Kidney epithelial cell (primary cell): Measurements from ENCODE around the gene SYNC. TPM values are rescaled to one million over a fixed set of nuclear protein-coding genes. Genes with fewer than 3 reads are reported as not detected.
"Not testable (repeated sequence)": the region's sequence is repeated elsewhere in the genome, so short reads cannot be mapped to it uniquely, and the experiment has no call there.

Experiments used
- DNase-seq: peaks from one replicate; pipeline ENCODE4 v3.0.0-alpha.2; 2010; ENCODE audit warnings: low read depth
- H3K27me3 ChIP-seq: 2 replicates; pipeline ENCODE4 v1.6.0; 2011; ENCODE audit warnings: low read length; ENCODE audit not compliant: control insufficient read depth, insufficient read depth
- H3K36me3 ChIP-seq: 2 replicates; pipeline ENCODE4 v1.5.1; 2011; ENCODE audit warnings: low read length; ENCODE audit not compliant: control insufficient read depth, insufficient read depth
- H3K4me3 ChIP-seq: 2 replicates; pipeline ENCODE4 v1.5.1; 2011; ENCODE audit warnings: low read depth, mild to moderate bottlenecking, control low read depth, low read length
- CTCF ChIP-seq: IDR thresholded peaks from 2 replicates; pipeline ENCODE4 v1.5.1; 2011; ENCODE audit warnings: mild to moderate bottlenecking, moderate library complexity, low read length, control low read depth, inconsistent platforms; ENCODE audit not compliant: insufficient read depth, poor library complexity, severe bottlenecking
- total RNA-seq: library from RNA; depleted of rRNA; stranded (reverse); fragments of >200 nt; gene quantifications from 2 replicates; pipeline ENCODE4 v1.2.3, GENCODE V29; 2015

SYNC gene
- total RNA-seq, 1 donor from 2014 or later = 3.8 TPM

DNA sequence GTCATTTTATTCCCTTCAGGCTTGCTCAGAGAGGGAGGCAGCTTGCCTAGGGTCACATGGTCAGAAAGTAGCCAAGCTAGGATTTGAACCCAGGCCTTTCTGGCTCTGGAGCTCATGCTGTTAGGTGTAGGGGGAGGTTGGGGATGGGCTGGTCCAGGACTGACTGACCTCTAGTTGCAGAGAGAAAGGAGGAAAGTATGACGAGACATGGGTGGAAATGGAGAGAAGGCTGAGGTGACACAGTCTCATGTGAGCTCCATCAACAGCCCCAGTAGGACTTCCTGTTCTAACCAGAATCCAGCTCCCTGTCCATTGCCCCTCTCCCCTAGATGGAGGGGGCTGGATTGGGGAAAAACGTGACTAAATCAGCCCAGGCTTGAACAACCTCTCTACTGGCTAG is 15.5 kb upstream of the SYNC start:
- no peaks in the 10 kb centered on the region for H3K36me3 ChIP-seq
- H3K4me3 ChIP-seq = no peak overlapping the region
- TF ChIP-seq CTCF = no peak
- DNase-seq = no peak
- H3K27me3 ChIP-seq = no peaks in the 10 kb centered on the region

- no peak for DNase-seq
- Histone ChIP-seq H3K27me3 (no peaks in the 10 kb centered on the region), H3K4me3 (no peak overlapping the region), H3K36me3 (no peaks in the 10 kb centered on the region)
- no peak for TF ChIP-seq CTCF
Observed at GRCh38 chr1:32717503-32717902, 14.9 kb upstream of the SYNC start.

DNA sequence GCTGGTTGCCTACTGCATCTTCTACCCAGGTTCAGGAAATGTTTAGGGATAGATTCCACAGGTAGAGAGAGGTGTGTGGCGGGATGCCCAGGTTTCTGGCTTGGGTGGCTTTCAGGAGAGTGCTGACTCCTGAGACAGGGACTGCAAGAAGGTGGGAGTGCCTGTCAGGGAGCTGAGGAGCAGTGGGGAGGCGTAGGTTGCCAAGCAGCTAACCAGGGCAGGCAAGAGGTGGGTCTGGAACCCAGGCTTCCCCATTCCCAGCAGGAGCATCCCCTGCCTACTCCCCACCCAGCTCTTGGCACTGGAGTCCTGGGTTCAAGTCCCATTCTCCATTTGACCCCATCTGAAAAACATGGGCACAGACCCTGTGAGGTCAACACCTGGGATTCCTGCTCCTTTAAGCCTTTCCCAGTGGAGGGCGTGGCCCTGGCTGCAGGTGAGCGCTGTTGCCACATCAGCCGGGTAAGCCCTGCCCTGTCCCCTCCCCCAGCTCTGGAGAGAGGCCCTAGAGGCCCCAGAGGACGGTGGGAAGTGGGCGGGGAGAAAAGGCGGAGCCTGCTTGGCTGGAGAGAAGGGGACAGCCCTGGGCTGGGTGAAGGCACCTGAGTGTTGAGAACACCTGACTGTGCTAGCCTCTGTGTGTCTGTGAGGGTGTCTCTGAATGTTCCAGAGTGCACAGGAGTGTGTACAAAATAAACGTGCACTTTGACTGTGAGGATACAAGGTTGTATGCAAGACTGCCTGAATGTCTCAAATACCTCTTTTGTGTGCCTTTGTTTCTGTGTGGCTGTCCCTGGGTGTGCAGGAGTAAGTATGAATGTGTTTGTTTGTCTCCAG is 14.0 kb upstream of the SYNC start:
- H3K27me3 ChIP-seq = no peaks in the 10 kb centered on the region
- no peaks in the 10 kb centered on the region for H3K36me3 ChIP-seq
- TF ChIP-seq CTCF = no peak
- DNase-seq = no peak
- H3K4me3 ChIP-seq = no peak overlapping the region

GRCh38 chr1:32715901-32716311 is 13.3 kb upstream of the SYNC start:
- TF ChIP-seq CTCF = no peak
- DNase-seq = no peak
- no peak overlapping the region for H3K4me3 ChIP-seq
- H3K36me3 ChIP-seq = no peaks in the 10 kb centered on the region
- no peaks in the 10 kb centered on the region for H3K27me3 ChIP-seq

DNA sequence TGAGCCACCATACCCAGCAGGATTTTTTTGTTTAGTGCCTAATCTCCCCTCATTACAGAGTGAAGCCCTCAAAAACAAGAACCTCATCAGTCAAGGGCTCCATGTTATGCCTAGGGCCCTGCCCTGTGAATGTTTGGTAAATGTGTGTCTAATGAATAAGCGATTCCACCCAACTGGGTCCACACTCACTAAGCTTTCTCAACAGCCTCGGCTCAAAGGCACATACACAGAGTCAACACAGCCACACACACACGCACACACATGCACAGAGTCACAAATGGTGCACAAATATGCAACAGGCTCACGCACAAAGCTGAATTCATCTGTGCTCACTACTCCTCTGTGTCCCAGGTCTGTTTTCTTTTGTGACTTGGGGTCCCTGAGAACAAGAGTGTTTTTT is 11.7 kb upstream of the SYNC start:
- DNase-seq = no peak
- no peaks in the 10 kb centered on the region for H3K27me3 ChIP-seq
- H3K4me3 ChIP-seq = no peak overlapping the region
- H3K36me3 ChIP-seq = no peaks in the 10 kb centered on the region
- TF ChIP-seq CTCF = no peak

GRCh38 chr1:32713081-32713480 is 10.5 kb upstream of the SYNC start:
- TF ChIP-seq CTCF = no peak
- no peak for DNase-seq
- no peaks in the 10 kb centered on the region for H3K27me3 ChIP-seq
- no peaks in the 10 kb centered on the region for H3K36me3 ChIP-seq
- no peak overlapping the region for H3K4me3 ChIP-seq

DNA sequence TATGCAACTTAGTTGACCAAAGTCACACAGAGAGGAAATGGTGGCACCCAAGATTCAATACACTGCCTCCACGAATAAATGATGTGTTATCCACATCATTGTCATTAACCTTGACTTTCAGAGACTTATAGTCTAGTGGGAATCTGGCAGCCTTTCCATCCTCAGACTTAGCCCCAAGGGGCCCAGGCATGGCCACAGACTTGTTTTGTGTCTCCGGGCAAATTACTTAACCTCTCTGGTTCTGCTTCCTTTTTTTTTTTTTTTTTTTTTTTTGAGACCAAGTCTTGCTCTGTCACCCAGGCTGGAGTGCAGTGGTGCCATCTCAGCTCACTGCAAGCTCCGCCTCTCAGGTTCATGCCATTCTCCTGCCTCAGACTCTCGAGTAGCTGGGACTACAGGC is 8.7 kb upstream of the SYNC start:
- H3K27me3 ChIP-seq, H3K4me3 ChIP-seq, DNase-seq, H3K36me3 ChIP-seq: not testable (repeated sequence)
